Neutrophil (primary cell): ENCODE data around the gene SEMA3A.

Experiments used
- H3K27ac ChIP-seq: fragments of 200-600 bp; sonication (generic); 2 replicates; pipeline ENCODE4 v1.5.1; 2016; ENCODE audit warnings: mild to moderate bottlenecking, moderate library complexity
- H3K27me3 ChIP-seq: fragments of 200-600 bp; sonication (generic); 2 replicates; pipeline ENCODE4 v1.6.0; 2016; ENCODE audit warnings: mild to moderate bottlenecking
- H3K36me3 ChIP-seq: fragments of 200-600 bp; sonication (generic); 2 replicates; pipeline ENCODE4 v1.5.1; 2017
- H3K4me1 ChIP-seq, 2 experiments: fragments of 200-600 bp in 1 of 2; sonication (generic) in 1 of 2; 1 replicate in 1 of 2; 2 replicates in 1 of 2; pipeline versions ENCODE4 v1.5.1 to v1.6.1; 2013 to 2016; ENCODE audit warnings: low read depth in 1 of 2, low read length in 1 of 2, mild to moderate bottlenecking in 1 of 2, moderate library complexity in 1 of 2; ENCODE audit not compliant: control insufficient read depth in 1 of 2, insufficient read depth in 1 of 2
- H3K4me3 ChIP-seq, 2 experiments: fragments of 200-600 bp in 1 of 2; sonication (generic) in 1 of 2; 1 replicate in 1 of 2; 2 replicates in 1 of 2; pipeline ENCODE4 v1.5.1; 2013 to 2016; ENCODE audit warnings: low read depth in 1 of 2, low read length in 1 of 2, mild to moderate bottlenecking in 1 of 2, moderate library complexity in 1 of 2
- H3K9me3 ChIP-seq: fragments of 200-600 bp; sonication (generic); 2 replicates; pipeline ENCODE4 v1.5.1; 2016
- CTCF ChIP-seq: fragments of 200-600 bp; sonication (generic); IDR thresholded peaks from 2 replicates; pipeline ENCODE4 v1.5.1; 2016; ENCODE audit warnings: antibody characterized with exemption

The SEMA3A gene

GRCh38 chr7:84105586-84105985, 89.0 kb downstream of the SEMA3A start:
- TF ChIP-seq CTCF: no peak
- H3K36me3 ChIP-seq: no peaks in the 10 kb centered on the region
- no peaks in the 10 kb centered on the region for H3K4me1 ChIP-seq
- no peak overlapping the region for H3K4me3 ChIP-seq
- no peaks in the 10 kb centered on the region for H3K9me3 ChIP-seq
- no peak overlapping the region for H3K27ac ChIP-seq
- H3K27me3 ChIP-seq: no peaks in the 10 kb centered on the region

GRCh38 chr7:84104826-84105225, 89.8 kb downstream of the SEMA3A start:
- no peak overlapping the region for H3K4me3 ChIP-seq
- no peak for TF ChIP-seq CTCF
- no peaks in the 10 kb centered on the region for H3K4me1 ChIP-seq
- no peaks in the 10 kb centered on the region for H3K27me3 ChIP-seq
- no peaks in the 10 kb centered on the region for H3K36me3 ChIP-seq
- no peak overlapping the region for H3K27ac ChIP-seq
- no peaks in the 10 kb centered on the region for H3K9me3 ChIP-seq

- Histone ChIP-seq H3K27me3 (no peaks in the 10 kb centered on the region), H3K27ac (no peak overlapping the region), H3K9me3 (no peaks in the 10 kb centered on the region), H3K36me3 (no peaks in the 10 kb centered on the region), H3K4me3 (no peak overlapping the region), H3K4me1 (no peaks in the 10 kb centered on the region)
- TF ChIP-seq CTCF: no peak
Measured at GRCh38 chr7:84102213-84102612, 92.4 kb downstream of the SEMA3A start.

- H3K4me1 ChIP-seq: no peaks in the 10 kb centered on the region
- no peak overlapping the region for H3K4me3 ChIP-seq
- H3K27me3 ChIP-seq: no peaks in the 10 kb centered on the region
- H3K9me3 ChIP-seq: no peaks in the 10 kb centered on the region
- H3K36me3 ChIP-seq: no peaks in the 10 kb centered on the region
- no peak overlapping the region for H3K27ac ChIP-seq
- no peak for TF ChIP-seq CTCF
Measured at GRCh38 chr7:84100866-84101265, 93.7 kb downstream of the SEMA3A start.

DNA sequence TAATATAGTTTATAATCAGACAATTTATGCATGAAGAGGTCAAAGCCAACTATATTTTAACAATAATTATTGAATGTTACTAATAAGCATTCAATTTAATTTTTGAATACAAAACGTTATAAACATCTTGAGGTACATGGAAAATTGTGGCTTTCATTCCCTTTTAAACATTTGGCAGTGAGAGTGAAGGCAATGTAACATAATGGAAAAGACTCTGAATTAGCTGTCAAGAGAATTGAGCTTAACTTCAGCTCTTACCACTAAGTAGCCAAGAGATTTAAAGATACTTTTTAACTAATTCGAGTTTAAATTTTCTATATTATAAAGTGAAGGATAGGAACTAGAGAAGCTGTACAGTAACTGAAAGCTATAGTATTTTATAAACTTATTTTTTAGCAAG, 98.6 kb downstream of the SEMA3A start:
- Histone ChIP-seq H3K4me1 (no peaks in the 10 kb centered on the region), H3K27ac (no peak overlapping the region), H3K4me3 (no peak overlapping the region), H3K36me3 (no peaks in the 10 kb centered on the region), H3K27me3 (no peaks in the 10 kb centered on the region), H3K9me3 (no peaks in the 10 kb centered on the region)
- TF ChIP-seq CTCF: no peak

DNA sequence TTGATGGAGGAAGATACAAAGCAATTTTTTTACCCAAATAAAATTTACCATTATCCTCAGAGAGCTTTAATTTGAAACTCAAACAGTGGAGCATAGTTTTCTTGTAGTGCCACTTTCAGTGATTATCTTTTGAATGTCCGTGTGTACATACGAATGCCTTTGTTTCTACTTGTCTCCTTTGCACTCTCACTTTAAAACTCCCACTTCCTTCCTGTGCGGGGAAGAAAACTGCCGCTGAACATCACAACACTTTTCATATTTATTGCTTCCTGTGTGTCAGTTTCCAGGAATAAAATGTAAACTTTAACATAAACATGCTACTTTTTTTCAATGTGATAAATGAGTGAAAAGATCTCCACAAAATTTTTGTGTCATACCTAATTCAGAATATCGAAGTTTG, 102.4 kb downstream of the SEMA3A start:
- no peak overlapping the region for H3K27ac ChIP-seq
- no peak for TF ChIP-seq CTCF
- H3K36me3 ChIP-seq: no peaks in the 10 kb centered on the region
- H3K4me3 ChIP-seq: no peak overlapping the region
- H3K4me1 ChIP-seq: no peaks in the 10 kb centered on the region
- no peaks in the 10 kb centered on the region for H3K27me3 ChIP-seq
- H3K9me3 ChIP-seq: no peaks in the 10 kb centered on the region
